SK-N-SH (cell line): ENCODE measurements around the gene WWOX. TPM values are rescaled to one million over a fixed set of nuclear protein-coding genes. Genes with fewer than 3 reads are reported as not detected.

ENCODE experiments used
- CTCF ChIA-PET: fragments of 300-600, 350-600 bp; formaldehyde crosslinking; extraction: SDS; loops from one replicate; lab custom pipeline; 2021; lab: Yijun Ruan, JAX
- POLR2A ChIA-PET: fragments of 350-600 bp; sonication (Branson Sonifier 250); formaldehyde crosslinking; extraction: SDS; loops from one replicate; lab custom pipeline; 2020; ENCODE audit warnings: antibody characterized with exemption, inconsistent platforms; lab: Yijun Ruan, JAX
- DNase-seq: peaks from one replicate; pipeline ENCODE4 v3.0.0; 2012
- H2AFZ ChIP-seq: fragments of 200-600 bp; sonication (generic); 2 replicates; pipeline ENCODE4 v1.8.1; 2016; ENCODE audit warnings: antibody characterized with exemption, mild to moderate bottlenecking, low read depth
- H3F3A ChIP-seq: fragments of 200-600 bp; sonication (generic); replicated peaks from 2 replicates; pipeline ENCODE3; 2016; ENCODE audit warnings: antibody characterized with exemption, mild to moderate bottlenecking; ENCODE audit not compliant: insufficient read depth
- H3K27ac ChIP-seq, 2 experiments: fragments of 200-500 bp in 1 of 2; fragments of 200-600 bp in 1 of 2; sonication (Bioruptor generic) in 1 of 2; sonication (generic), shearing (Covaris generic) in 1 of 2; 2 replicates each; pipeline versions ENCODE4 v1.5.1 to v1.6.1; 2014 to 2016; ENCODE audit warnings: low read depth in 2 of 2, inconsistent platforms in 1 of 2, low read length in 1 of 2, mild to moderate bottlenecking in 1 of 2, mixed read lengths in 1 of 2
- H3K27me3 ChIP-seq: fragments of 200-600 bp; sonication (generic), shearing (Covaris generic); 2 replicates; pipeline ENCODE4 v1.6.1; 2016; ENCODE audit warnings: mixed run types; ENCODE audit not compliant: insufficient read depth
- H3K36me3 ChIP-seq, 2 experiments: fragments of 200-500 bp in 1 of 2; fragments of 200-600 bp in 1 of 2; sonication (Bioruptor generic) in 1 of 2; sonication (generic) in 1 of 2; replicated peaks in 1 of 2; 2 replicates each; pipeline versions ENCODE3 to v1.5.1; 2014 to 2016; ENCODE audit warnings: low read length in 1 of 2, mild to moderate bottlenecking in 1 of 2; ENCODE audit not compliant: insufficient read depth in 2 of 2, control insufficient read depth in 1 of 2
- H3K4me1 ChIP-seq, 2 experiments: fragments of 200-500 bp in 1 of 2; fragments of 200-600 bp in 1 of 2; sonication (Bioruptor generic) in 1 of 2; sonication (generic), shearing (Covaris generic) in 1 of 2; 2 replicates each; pipeline versions ENCODE4 v1.5.1 to v1.6.1; 2014 to 2016; ENCODE audit warnings: low read depth in 1 of 2, low read length in 1 of 2, mixed run types in 1 of 2; ENCODE audit not compliant: insufficient read depth in 2 of 2, control insufficient read depth in 1 of 2
- H3K4me2 ChIP-seq: fragments of 200-600 bp; sonication (generic), shearing (Covaris generic); 2 replicates; pipeline ENCODE4 v1.6.1; 2017; ENCODE audit warnings: mixed run types
- H3K4me3 ChIP-seq, 2 experiments: fragments of 200-500 bp in 1 of 2; fragments of 200-600 bp in 1 of 2; sonication (Bioruptor generic) in 1 of 2; sonication (generic), shearing (Covaris generic) in 1 of 2; 2 replicates each; pipeline versions ENCODE4 v1.5.1 to v1.8.1; 2014 to 2016; ENCODE audit warnings: low read depth in 2 of 2, inconsistent platforms in 1 of 2, low read length in 1 of 2, mild to moderate bottlenecking in 1 of 2, mixed read lengths in 1 of 2, moderate library complexity in 1 of 2
- H3K79me2 ChIP-seq: fragments of 200-600 bp; sonication (generic); 2 replicates; pipeline ENCODE4 v1.8.1; 2017; ENCODE audit warnings: mild to moderate bottlenecking; ENCODE audit not compliant: insufficient read depth
- H3K9ac ChIP-seq: fragments of 200-600 bp; sonication (generic); 2 replicates; pipeline ENCODE4 v1.6.1; 2017; ENCODE audit warnings: mixed run types
- H3K9me2 ChIP-seq: fragments of 200-600 bp; sonication (generic); 2 replicates; pipeline ENCODE4 v1.6.1; 2017; ENCODE audit warnings: mixed run types
- H3K9me3 ChIP-seq: fragments of 200-600 bp; sonication (generic); 2 replicates; pipeline ENCODE4 v1.6.1; 2017; ENCODE audit warnings: mixed run types, mild to moderate bottlenecking, moderate library complexity
- H4K20me1 ChIP-seq: fragments of 200-600 bp; sonication (generic); 2 replicates; pipeline ENCODE4 v1.6.1; 2017; ENCODE audit warnings: mild to moderate bottlenecking, mixed run types; ENCODE audit not compliant: insufficient read depth
- CHD2 ChIP-seq: fragments of 150-350 bp; IDR thresholded peaks from 2 replicates; pipeline ENCODE4 v1.6.1; 2018; ENCODE audit warnings: low read length; ENCODE audit not compliant: partially characterized antibody
- ELF1 ChIP-seq: IDR thresholded peaks from 2 replicates; pipeline ENCODE4 v1.4.0; 2012
- EZH2phosphoT487 ChIP-seq: fragments of 200-600 bp; sonication (generic); IDR thresholded peaks from 2 replicates; pipeline ENCODE4 v1.6.1; 2017; ENCODE audit warnings: low read depth, mixed run types, mild to moderate bottlenecking, antibody characterized with exemption, moderate library complexity, borderline replicate concordance
- FOXJ3 ChIP-seq: sonication (generic); formaldehyde crosslinking; IDR thresholded peaks from 2 replicates; pipeline ENCODE4 v1.5.1; 2020; ENCODE audit warnings: mild to moderate bottlenecking, missing genetic modification reagents
- FOXM1 ChIP-seq: IDR thresholded peaks from 2 replicates; pipeline ENCODE4 v1.4.0; 2012; ENCODE audit warnings: low read depth, mild to moderate bottlenecking
- IRF3 ChIP-seq: fragments of 150-350 bp; IDR thresholded peaks from 2 replicates; pipeline ENCODE4 v1.6.1; 2016; ENCODE audit warnings: mild to moderate bottlenecking, low read depth, low read length
- JUND ChIP-seq: IDR thresholded peaks from 2 replicates; pipeline ENCODE4 v1.4.0; 2012
- MEF2A ChIP-seq: IDR thresholded peaks from 2 replicates; pipeline ENCODE4 v1.4.0; 2012; ENCODE audit warnings: low read depth, borderline replicate concordance
- MXI1 ChIP-seq: IDR thresholded peaks from 2 replicates; pipeline ENCODE4 v1.6.1; 2012; ENCODE audit warnings: mild to moderate bottlenecking, low read depth, low read length, improper control_type of control experiment
- NFIC ChIP-seq: IDR thresholded peaks from 2 replicates; pipeline ENCODE4 v1.4.0; 2012; ENCODE audit warnings: borderline replicate concordance
- NRF1 ChIP-seq: IDR thresholded peaks from 2 replicates; pipeline ENCODE4 v1.6.1; 2012; ENCODE audit warnings: low read depth, mild to moderate bottlenecking, low read length
- RAD21 ChIP-seq: IDR thresholded peaks from 2 replicates; pipeline ENCODE4 v1.6.1; 2012; ENCODE audit warnings: mild to moderate bottlenecking, low read length
- RCOR1 ChIP-seq: fragments of 150-350 bp; IDR thresholded peaks from 2 replicates; pipeline ENCODE4 v1.6.1; 2017; ENCODE audit warnings: antibody characterized with exemption, low read length
- RFX5 ChIP-seq: IDR thresholded peaks from 2 replicates; pipeline ENCODE4 v1.6.1; 2012; ENCODE audit warnings: mild to moderate bottlenecking, improper control_type of control experiment, low read length
- TEAD4 ChIP-seq: IDR thresholded peaks from 2 replicates; pipeline ENCODE4 v1.4.0; 2012; ENCODE audit warnings: mild to moderate bottlenecking, borderline replicate concordance; ENCODE audit not compliant: insufficient read depth
- YY1 ChIP-seq: IDR thresholded peaks from 2 replicates; pipeline ENCODE4 v1.4.0; 2012; ENCODE audit warnings: low read depth, mild to moderate bottlenecking
- ZBTB33 ChIP-seq: IDR thresholded peaks from 2 replicates; pipeline ENCODE4 v1.4.0; 2012; ENCODE audit warnings: low read depth, borderline replicate concordance
- WGBS: methylation state at CpG from one replicate; pipeline ENCODE4 v1.1.6; 2017; ENCODE audit warnings: low lambda C conversion rate; 5-methylcytosine and 5-hydroxymethylcytosine counted together
- polyA plus RNA-seq, 3 experiments: library from polyadenylated mRNA; depleted of rRNA; stranded (reverse); fragments of >200 nt; gene quantifications; 2 replicates each; pipeline ENCODE4 v1.2.3, GENCODE V29; 2012
- TF ChIP-seq, protein P1 (sequence below): IDR thresholded peaks from 2 replicates; pipeline ENCODE4; 2012
- TF ChIP-seq, protein P2 (sequence below): fragments of 200-600 bp; sonication (generic); IDR thresholded peaks from 2 replicates; pipeline ENCODE4 v1.6.1; 2017; ENCODE audit warnings: antibody characterized with exemption, mild to moderate bottlenecking, moderate library complexity
- TF ChIP-seq, protein P3 (sequence below): IDR thresholded peaks from 2 replicates; pipeline ENCODE4 v1.4.0; 2012; ENCODE audit warnings: low read depth

WWOX gene
- polyA plus RNA-seq, 1 of the 3 experiments (the other 2 are of a cell fraction) = 10.8 TPM

GRCh38 chr16:78732696-78733095 is 633.2 kb downstream of the WWOX start:
- Histone ChIP-seq H3K4me1 (no peaks in the 10 kb centered on the region), H3K9me3 (no peaks in the 10 kb centered on the region), H3K9ac (no peak overlapping the region), H3K27me3 (no peaks in the 10 kb centered on the region), H3K9me2 (no peaks in the 10 kb centered on the region), H2AFZ (no peak overlapping the region), H3K4me2 (no peak overlapping the region), H3K36me3 (no peaks in the 10 kb centered on the region), H4K20me1 (no peaks in the 10 kb centered on the region), H3K27ac (no peak overlapping the region), H3F3A (no peaks in the 10 kb centered on the region), H3K4me3 (no peak overlapping the region), H3K79me2 (no peaks in the 10 kb centered on the region)
- POLR2A ChIA-PET = no interaction called here
- 61% methylated on average over 7 of the region's 7 CpGs for WGBS
- CTCF ChIA-PET = no interaction called here
- TF ChIP-seq, protein P1, sequence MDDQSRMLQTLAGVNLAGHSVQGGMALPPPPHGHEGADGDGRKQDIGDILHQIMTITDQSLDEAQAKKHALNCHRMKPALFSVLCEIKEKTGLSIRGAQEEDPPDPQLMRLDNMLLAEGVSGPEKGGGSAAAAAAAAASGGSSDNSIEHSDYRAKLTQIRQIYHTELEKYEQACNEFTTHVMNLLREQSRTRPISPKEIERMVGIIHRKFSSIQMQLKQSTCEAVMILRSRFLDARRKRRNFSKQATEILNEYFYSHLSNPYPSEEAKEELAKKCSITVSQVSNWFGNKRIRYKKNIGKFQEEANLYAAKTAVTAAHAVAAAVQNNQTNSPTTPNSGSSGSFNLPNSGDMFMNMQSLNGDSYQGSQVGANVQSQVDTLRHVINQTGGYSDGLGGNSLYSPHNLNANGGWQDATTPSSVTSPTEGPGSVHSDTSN = no peak
- DNase-seq = no peak

DNA sequence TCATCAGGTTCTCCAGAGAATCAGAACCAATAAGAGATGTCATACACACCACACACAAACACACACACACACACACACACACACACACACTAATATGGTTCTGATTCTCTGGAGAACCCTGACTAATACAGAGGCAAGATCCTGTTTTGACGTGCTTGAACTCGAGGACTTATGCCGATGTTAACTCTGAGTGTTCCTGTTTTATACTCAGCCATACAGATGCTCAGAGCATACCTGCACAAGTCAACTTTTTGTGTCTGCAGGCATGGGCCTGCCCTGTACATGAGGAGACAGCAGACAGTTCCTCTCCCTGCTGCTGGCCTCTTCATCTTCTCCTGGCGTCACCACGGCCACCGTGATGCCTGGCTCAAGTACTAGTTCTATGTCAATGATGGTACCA is 635.9 kb downstream of the WWOX start:
- H3K4me1 ChIP-seq = no peaks in the 10 kb centered on the region
- H3K4me3 ChIP-seq = no peak overlapping the region
- 57% methylated on average over 4 of the region's 6 CpGs for WGBS
- TF ChIP-seq RCOR1 (no peak), MXI1 (no peak), JUND (no peak), RAD21 (no peak), CHD2 (no peak), RFX5 (no peak), YY1 (no peak), ELF1 (no peak), ZBTB33 (no peak), FOXM1 (no peak), IRF3 (no peak), MEF2A (no peak), TEAD4 (no peak), FOXJ3 (CRISPR knock-in tag) (no peak), NFIC (no peak), NRF1 (no peak), EZH2phosphoT487 (no peak)
- TF ChIP-seq, protein P2, sequence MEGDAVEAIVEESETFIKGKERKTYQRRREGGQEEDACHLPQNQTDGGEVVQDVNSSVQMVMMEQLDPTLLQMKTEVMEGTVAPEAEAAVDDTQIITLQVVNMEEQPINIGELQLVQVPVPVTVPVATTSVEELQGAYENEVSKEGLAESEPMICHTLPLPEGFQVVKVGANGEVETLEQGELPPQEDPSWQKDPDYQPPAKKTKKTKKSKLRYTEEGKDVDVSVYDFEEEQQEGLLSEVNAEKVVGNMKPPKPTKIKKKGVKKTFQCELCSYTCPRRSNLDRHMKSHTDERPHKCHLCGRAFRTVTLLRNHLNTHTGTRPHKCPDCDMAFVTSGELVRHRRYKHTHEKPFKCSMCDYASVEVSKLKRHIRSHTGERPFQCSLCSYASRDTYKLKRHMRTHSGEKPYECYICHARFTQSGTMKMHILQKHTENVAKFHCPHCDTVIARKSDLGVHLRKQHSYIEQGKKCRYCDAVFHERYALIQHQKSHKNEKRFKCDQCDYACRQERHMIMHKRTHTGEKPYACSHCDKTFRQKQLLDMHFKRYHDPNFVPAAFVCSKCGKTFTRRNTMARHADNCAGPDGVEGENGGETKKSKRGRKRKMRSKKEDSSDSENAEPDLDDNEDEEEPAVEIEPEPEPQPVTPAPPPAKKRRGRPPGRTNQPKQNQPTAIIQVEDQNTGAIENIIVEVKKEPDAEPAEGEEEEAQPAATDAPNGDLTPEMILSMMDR = no peak
- TF ChIP-seq, protein P3, sequence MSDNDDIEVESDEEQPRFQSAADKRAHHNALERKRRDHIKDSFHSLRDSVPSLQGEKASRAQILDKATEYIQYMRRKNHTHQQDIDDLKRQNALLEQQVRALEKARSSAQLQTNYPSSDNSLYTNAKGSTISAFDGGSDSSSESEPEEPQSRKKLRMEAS = no peak
- H3K9me3 ChIP-seq = no peaks in the 10 kb centered on the region
- no peak for DNase-seq
- ChIA-PET CTCF (no interaction called here), POLR2A (no interaction called here)
- no peak overlapping the region for H3K27ac ChIP-seq
- no peak overlapping the region for H3K4me2 ChIP-seq
- H3K27me3 ChIP-seq = no peaks in the 10 kb centered on the region
- H3K79me2 ChIP-seq = no peaks in the 10 kb centered on the region
- no peaks in the 10 kb centered on the region for H3K9me2 ChIP-seq
- H3K36me3 ChIP-seq = no peaks in the 10 kb centered on the region
- H2AFZ ChIP-seq = no peak overlapping the region
- H3F3A ChIP-seq = no peaks in the 10 kb centered on the region
- no peaks in the 10 kb centered on the region for H4K20me1 ChIP-seq
- no peak overlapping the region for H3K9ac ChIP-seq
